ENCODE results near the gene GPR39.

DNA sequence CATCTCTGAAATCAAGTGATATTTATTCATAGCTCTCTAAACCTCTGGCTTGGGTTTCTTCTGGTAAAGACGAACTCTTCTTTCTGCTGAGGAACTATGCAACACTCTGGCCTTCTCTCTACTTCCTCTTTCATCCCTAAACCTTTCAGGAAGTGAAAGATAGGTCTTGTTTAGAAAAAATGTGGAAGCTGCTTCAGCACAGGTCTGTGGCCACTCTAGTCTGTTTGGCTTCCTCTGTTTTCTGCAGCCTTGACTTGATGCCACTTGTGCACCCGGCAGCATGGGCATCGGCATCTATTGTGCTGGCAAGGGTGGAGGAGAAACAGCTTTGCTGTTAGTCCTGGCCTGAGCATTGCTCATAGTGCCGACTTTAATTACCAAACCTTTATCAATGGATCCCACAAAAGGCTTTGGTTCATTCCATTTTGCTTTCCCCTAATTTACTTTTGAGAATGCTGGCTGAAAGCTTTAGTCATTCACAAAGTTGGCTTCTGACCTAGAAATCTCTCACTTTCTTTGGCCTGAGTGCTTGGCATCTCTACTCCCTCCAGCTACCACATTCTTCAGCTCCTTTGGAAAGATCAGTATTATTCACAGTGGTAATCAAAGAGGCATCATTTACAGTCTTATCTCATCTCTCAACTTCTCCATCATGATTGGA, 32.0 kb upstream of the GPR39 start:
- no peak for TF ChIP-seq POLR2AphosphoS5 (IDR thresholded peaks at IDR 0.05)
- TF ChIP-seq, protein P1, sequence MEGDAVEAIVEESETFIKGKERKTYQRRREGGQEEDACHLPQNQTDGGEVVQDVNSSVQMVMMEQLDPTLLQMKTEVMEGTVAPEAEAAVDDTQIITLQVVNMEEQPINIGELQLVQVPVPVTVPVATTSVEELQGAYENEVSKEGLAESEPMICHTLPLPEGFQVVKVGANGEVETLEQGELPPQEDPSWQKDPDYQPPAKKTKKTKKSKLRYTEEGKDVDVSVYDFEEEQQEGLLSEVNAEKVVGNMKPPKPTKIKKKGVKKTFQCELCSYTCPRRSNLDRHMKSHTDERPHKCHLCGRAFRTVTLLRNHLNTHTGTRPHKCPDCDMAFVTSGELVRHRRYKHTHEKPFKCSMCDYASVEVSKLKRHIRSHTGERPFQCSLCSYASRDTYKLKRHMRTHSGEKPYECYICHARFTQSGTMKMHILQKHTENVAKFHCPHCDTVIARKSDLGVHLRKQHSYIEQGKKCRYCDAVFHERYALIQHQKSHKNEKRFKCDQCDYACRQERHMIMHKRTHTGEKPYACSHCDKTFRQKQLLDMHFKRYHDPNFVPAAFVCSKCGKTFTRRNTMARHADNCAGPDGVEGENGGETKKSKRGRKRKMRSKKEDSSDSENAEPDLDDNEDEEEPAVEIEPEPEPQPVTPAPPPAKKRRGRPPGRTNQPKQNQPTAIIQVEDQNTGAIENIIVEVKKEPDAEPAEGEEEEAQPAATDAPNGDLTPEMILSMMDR (IDR thresholded peaks at IDR 0.05; ENCODE audit: poor library complexity, severe bottlenecking) = no peak
- no peak for TF ChIP-seq EZH2 (IDR thresholded peaks at IDR 0.05; ENCODE audit: borderline replicate concordance, insufficient read depth, low read length, poor library complexity, severe bottlenecking)
- no peak for TF ChIP-seq EP300 (conservative IDR thresholded peaks at IDR 0.05; ENCODE audit: poor library complexity, severe bottlenecking)
- TF ChIP-seq TAF1 (IDR thresholded peaks at IDR 0.05; ENCODE audit: low read depth) = no peak
- no peak for TF ChIP-seq REST (IDR thresholded peaks at IDR 0.05; ENCODE audit: borderline replicate concordance)
